Ovary (tissue), 9 donors: ENCODE measurements around the gene PSKH1. TPM values are rescaled to one million over a fixed set of nuclear protein-coding genes. Genes with fewer than 3 reads are reported as not detected.
A peak's percentile ranks its signal among the peaks of the same experiment; 100 is the strongest.

Experiments
- DNase-seq, 5 donors: peaks; one replicate each; pipeline ENCODE4 v3.0.0-alpha.2; 2019 to 2020
- H3K27ac ChIP-seq, 2 donors: fragments of 200-600 bp; one replicate each; pipeline versions ENCODE4 v1.5.1 to v1.8.0; 2019 to 2022
- H3K27me3 ChIP-seq: fragments of 200-600 bp; one replicate; pipeline ENCODE4 v1.8.0; 2022
- H3K36me3 ChIP-seq: fragments of 200-600 bp; sonication (generic); one replicate; pipeline ENCODE4 v1.5.1; 2019
- H3K4me1 ChIP-seq: one replicate; pipeline ENCODE4 v1.8.1; 2013; ENCODE audit warnings: mild to moderate bottlenecking, moderate library complexity; ENCODE audit not compliant: insufficient read depth
- H3K4me3 ChIP-seq: fragments of 200-600 bp; sonication (generic); one replicate; pipeline ENCODE4 v1.5.1; 2017
- H3K9me3 ChIP-seq, 2 donors: fragments of 200-600 bp in 1 of 2; sonication (generic) in 1 of 2; one replicate each; pipeline versions ENCODE4 v1.5.1 to v1.8.1; 2013 to 2019; ENCODE audit warnings: mild to moderate bottlenecking in 1 of 2, moderate library complexity in 1 of 2
- CTCF ChIP-seq, 3 donors: fragments of 450-650 bp in 2 of 3; fragments of 200-600 bp in 1 of 3; IDR thresholded peaks; one replicate each; pipeline versions ENCODE4 v1.5.1 to v1.8.0; 2016 to 2022; ENCODE audit warnings: antibody characterized with exemption in 3 of 3, mild to moderate bottlenecking in 1 of 3
- EP300 ChIP-seq: sonication (generic); formaldehyde crosslinking; IDR thresholded peaks from one replicate; pipeline ENCODE4 v1.6.1; 2017; ENCODE audit warnings: antibody characterized with exemption
- POLR2A ChIP-seq: fragments of 450-650 bp; IDR thresholded peaks from one replicate; pipeline ENCODE4 v1.6.1; 2017; ENCODE audit warnings: antibody characterized with exemption, mild to moderate bottlenecking, moderate library complexity
- WGBS, 3 donors: extraction: QIAGEN DNeasy Blood & Tissue Kit in 1 of 3; methylation state at CpG; one replicate each; pipeline versions ENCODE4 v1.1.5 to v1.1.7; 2013 to 2017; 5-methylcytosine and 5-hydroxymethylcytosine counted together
- intact Hi-C, 4 donors: fragments of 100-400 bp; cut with DNase I; formaldehyde crosslinking; loops; one replicate each; pipeline versions ENCODE4 v1.11.0 to v1.15.1; 2022 to 2023
- polyA plus RNA-seq, 2 donors: library from polyadenylated mRNA; stranded (reverse); fragments of 200-250 nt in 1 of 2; fragments of 350-450 nt in 1 of 2; fragmentation: Illumina TruSeq in 1 of 2; extraction: RNeasy Lipid Tissue Mini Kit (QIAGEN cat#74804) in 1 of 2; gene quantifications; one replicate each; pipeline ENCODE4 v1.2.3, GENCODE V29; 2013 to 2014
- total RNA-seq, 7 donors: library from RNA; depleted of rRNA in 2 of 7; stranded (reverse); fragments of >200 nt in 2 of 7; fragmentation: NEBNext Ultra II Directional in 3 of 7; extraction: Animal tissue kit (Norgen Biotek cat#: 25700) in 3 of 7; gene quantifications; one replicate each; pipeline versions ENCODE4 v1.1.0 to v1.2.4, GENCODE V29; 2016 to 2023
- donor health status: DM: no; HTN: no; CAD: no; lungs with moderate emphysema.
- donor health status: DM: no; HTN: no; CAD: no.
- donor health status: Bipolar disorder and iron deficiency.
- donor health status: DM: yes; HTN: yes; CAD: no.
- donor health status: DM: no; HTN: no; CAD: no.
- donor health status: DM: yes; HTN: yes; CAD: no.

The PSKH1 gene
- total and polyA plus RNA-seq, 9 donors: 9.6 to 38.9 (median 26.6) TPM

GRCh38 chr16:67949645-67950044 lies 56.6 kb downstream of the PSKH1 start:
- WGBS, 3 donors: 87 to 89% (median 88%) methylated on average over 9 to 11 of the region's 11 CpGs
- Histone ChIP-seq H3K27me3 (no peaks in the 10 kb centered on the region), H3K9me3 (no peaks in the 10 kb centered on the region), H3K4me3 (no peak overlapping the region), H3K36me3 (no peaks in the 10 kb centered on the region), H3K27ac (no peak overlapping the region), H3K4me1 (peaks cover 3% of the 10 kb centered on the region)
- intact Hi-C loops: no loop called here
- TF ChIP-seq POLR2A (no peak), EP300 (no peak), CTCF (IDR thresholded peaks at IDR 0.05) (no peak)
- peak in 1 of 5 donors; percentile 16 for DNase-seq

DNA sequence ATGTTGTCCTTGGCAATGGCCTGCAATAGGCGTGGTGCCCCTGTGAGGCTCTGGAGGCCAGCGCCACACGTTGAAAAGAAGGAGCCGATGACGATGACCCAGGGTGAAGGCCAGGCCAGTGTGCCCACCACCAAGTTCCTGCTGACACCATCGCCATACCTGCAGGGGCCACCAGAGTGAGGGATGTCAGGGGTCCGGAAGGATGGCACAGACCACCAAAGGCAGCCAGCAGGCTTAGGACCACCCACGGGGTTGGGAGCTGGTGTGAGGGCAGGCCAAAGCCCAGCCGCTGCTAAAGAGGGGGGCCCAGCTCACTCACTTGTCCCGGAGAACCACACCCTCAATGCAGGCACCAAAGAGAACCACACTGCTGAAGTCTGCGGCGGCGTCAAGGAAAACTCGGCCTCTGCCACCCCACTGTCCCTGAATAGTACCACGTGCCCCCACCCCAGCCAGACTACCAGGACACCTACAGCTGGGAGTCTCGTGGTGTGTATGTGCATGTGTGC lies 57.3 kb downstream of the PSKH1 start:
- intact Hi-C loops: no loop called here
- no peaks in the 10 kb centered on the region for H3K27me3 ChIP-seq
- H3K4me3 ChIP-seq: no peak overlapping the region
- 78 to 84% (median 83%) methylated on average over 16 of the region's 16 CpGs for WGBS, 3 donors
- no peaks in the 10 kb centered on the region for H3K36me3 ChIP-seq
- H3K27ac ChIP-seq: no peak overlapping the region
- H3K4me1 ChIP-seq: no peaks in the 10 kb centered on the region
- no peak for TF ChIP-seq EP300
- TF ChIP-seq CTCF (IDR thresholded peaks at IDR 0.05): no peak
- no peak for TF ChIP-seq POLR2A
- DNase-seq: no peak
- no peaks in the 10 kb centered on the region for H3K9me3 ChIP-seq

- Histone ChIP-seq H3K9me3 (no peaks in the 10 kb centered on the region), H3K27ac (no peak overlapping the region), H3K27me3 (no peaks in the 10 kb centered on the region), H3K36me3 (no peaks in the 10 kb centered on the region), H3K4me3 (no peak overlapping the region), H3K4me1 (no peaks in the 10 kb centered on the region)
- WGBS, 3 donors: 56 to 61% (median 59%) methylated on average over 10 to 12 of the region's 12 CpGs
- intact Hi-C loops: no loop called here
- DNase-seq: no peak
- no peak for TF ChIP-seq CTCF (IDR thresholded peaks at IDR 0.05)
- no peak for TF ChIP-seq POLR2A
- no peak for TF ChIP-seq EP300
These were observed 58.4 kb downstream of the PSKH1 start for GRCh38 chr16:67951485-67951884.

DNA sequence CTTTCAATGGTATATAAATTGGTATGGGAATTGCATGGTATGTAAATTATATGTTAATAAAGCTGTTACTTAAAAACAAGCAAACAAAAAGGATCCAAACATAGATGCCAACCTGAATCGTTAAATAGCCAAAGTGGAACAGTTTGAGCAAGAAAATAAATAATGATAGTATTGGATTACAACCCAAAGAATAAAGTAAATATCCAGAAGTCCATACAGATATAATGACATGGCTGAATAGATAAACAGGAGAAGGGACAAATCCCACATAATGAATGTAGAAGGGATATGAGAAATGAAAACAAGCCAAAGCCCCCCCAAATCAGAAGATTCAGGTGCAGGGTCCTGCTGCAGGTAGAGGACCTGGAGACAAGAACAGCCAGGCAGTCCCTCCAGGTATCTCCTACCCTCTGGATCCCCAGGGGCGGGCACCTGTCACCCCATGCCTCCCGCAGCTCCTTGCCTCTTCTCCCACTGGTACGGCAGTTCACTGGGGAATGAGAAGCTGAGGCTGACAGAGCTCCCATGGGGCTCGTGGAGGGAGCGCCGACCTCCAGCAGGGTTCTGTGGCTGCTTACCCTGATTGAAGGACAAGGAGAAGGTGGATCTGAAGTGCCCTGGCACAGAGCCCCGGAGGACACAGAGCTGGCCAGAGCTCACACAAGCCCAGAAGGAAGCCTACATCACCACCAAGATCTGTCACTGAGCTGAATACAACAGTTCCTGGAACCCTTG lies 60.8 kb downstream of the PSKH1 start:
- no peak overlapping the region for H3K27ac ChIP-seq
- WGBS, 3 donors: 80 to 90% (median 81%) methylated on average over 6 to 8 of the region's 8 CpGs

More for the DNA sequence above, 60.8 kb downstream of the PSKH1 start:
- Histone ChIP-seq H3K36me3 (no peaks in the 10 kb centered on the region), H3K9me3 (no peaks in the 10 kb centered on the region), H3K4me1 (no peaks in the 10 kb centered on the region), H3K27me3 (no peaks in the 10 kb centered on the region), H3K4me3 (no peak overlapping the region)
- intact Hi-C loops: no loop called here
- no peak for TF ChIP-seq EP300
- no peak for TF ChIP-seq CTCF (IDR thresholded peaks at IDR 0.05)
- no peak for TF ChIP-seq POLR2A
- no peak for DNase-seq
